GM19438 (cell line): ENCODE measurements around the gene MAP4K3.

Experiments used
- ATAC-seq: cut with Tn5 transposase; IDR thresholded peaks from one replicate; pipeline ENCODE4 v1.9.1; 2021; ENCODE audit warnings: low read depth; ENCODE audit not compliant: unreplicated experiment

Gene MAP4K3

GRCh38 chr2:39436592-39437521 is at the start of gene MAP4K3:
MAP4K3 (minus strand) TSS chr2:39437285; CDS start chr2:39436987, 298 bp downstream.
- ATAC-seq = peak; percentile 76

- ATAC-seq = no peak
Measured at GRCh38 chr2:39486071-39486470, 49.0 kb upstream of the MAP4K3 start.

- no peak for ATAC-seq
Measured at GRCh38 chr2:39484620-39485495, 47.8 kb upstream of the MAP4K3 start.

GRCh38 chr2:39484206-39484605 is 47.1 kb upstream of the MAP4K3 start:
- ATAC-seq = no peak

- no peak for ATAC-seq
Measured at GRCh38 chr2:39483534-39483933, 46.4 kb upstream of the MAP4K3 start.

- ATAC-seq = no peak
Measured at GRCh38 chr2:39481611-39482010, 44.5 kb upstream of the MAP4K3 start.

GRCh38 chr2:39479696-39480095 is 42.6 kb upstream of the MAP4K3 start:
- ATAC-seq = no peak

- ATAC-seq = no peak
Measured at GRCh38 chr2:39479053-39479670, 42.1 kb upstream of the MAP4K3 start.

- peak; percentile 82 for ATAC-seq
Measured at GRCh38 chr2:39476524-39476923, 39.4 kb upstream of the MAP4K3 start.

GRCh38 chr2:39475006-39475405 is 37.9 kb upstream of the MAP4K3 start:
- no peak for ATAC-seq

- peak; percentile 42 for ATAC-seq
Measured at GRCh38 chr2:39470580-39470979, 33.5 kb upstream of the MAP4K3 start.

GRCh38 chr2:39469807-39470206 is 32.7 kb upstream of the MAP4K3 start:
- peak; percentile 80 for ATAC-seq

- ATAC-seq = no peak
Measured at GRCh38 chr2:39468579-39469451, 31.7 kb upstream of the MAP4K3 start.

- ATAC-seq = no peak
Measured at GRCh38 chr2:39466311-39466710, 29.2 kb upstream of the MAP4K3 start.

GRCh38 chr2:39464864-39465263 is 27.8 kb upstream of the MAP4K3 start:
- no peak for ATAC-seq

GRCh38 chr2:39455826-39456225 is 18.7 kb upstream of the MAP4K3 start:
- ATAC-seq = no peak

- ATAC-seq = no peak
Measured at GRCh38 chr2:39452396-39452795, 15.3 kb upstream of the MAP4K3 start.

GRCh38 chr2:39451954-39452353 is 14.9 kb upstream of the MAP4K3 start:
- ATAC-seq = no peak

GRCh38 chr2:39448169-39448502 is 11.1 kb upstream of the MAP4K3 start:
- no peak for ATAC-seq
